H54 (cell line): ENCODE data around the gene TANGO2.

Experiments used
- DNase-seq: peaks from one replicate; pipeline ENCODE4 v3.0.0; 2011; ENCODE audit warnings: low spot score, mixed read lengths; ENCODE audit not compliant: insufficient read length
- FAIRE-seq: peaks from 3 replicates; lab custom pipeline; 2011; peaks lifted over from hg19 to GRCh38; lab: Jason Lieb, UNC
- POLR2A ChIP-seq: IDR thresholded peaks from 2 replicates; pipeline ENCODE4 v1.6.1; 2011; ENCODE audit warnings: low read depth, mild to moderate bottlenecking, low read length

TANGO2 gene

DNA sequence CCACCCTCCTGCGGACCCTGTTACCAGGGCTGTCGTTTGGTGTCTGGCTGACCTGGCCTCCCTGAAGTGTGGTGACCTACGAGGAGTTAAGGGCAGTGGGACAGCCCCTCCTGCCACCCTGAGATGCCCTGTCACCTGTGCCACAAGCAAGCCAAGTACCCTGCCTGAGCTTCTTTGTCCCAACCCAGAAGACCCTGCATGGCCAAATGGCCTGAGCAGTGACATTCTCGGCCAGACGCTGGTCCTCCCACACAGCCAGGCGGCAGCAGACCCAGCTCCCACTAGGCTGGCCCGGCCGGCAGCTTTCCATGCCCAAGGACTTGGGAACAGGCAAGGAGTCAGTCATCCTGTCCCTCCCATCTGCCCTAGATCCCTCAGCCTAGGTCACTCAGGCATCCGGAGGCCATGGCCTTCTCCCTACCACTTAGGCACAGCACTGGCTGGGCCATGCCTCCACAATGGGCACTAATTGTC is 11.9 kb upstream of the TANGO2 start:
- TF ChIP-seq POLR2A, result no peak
- DNase-seq (no peak), FAIRE-seq (no peak)

DNA sequence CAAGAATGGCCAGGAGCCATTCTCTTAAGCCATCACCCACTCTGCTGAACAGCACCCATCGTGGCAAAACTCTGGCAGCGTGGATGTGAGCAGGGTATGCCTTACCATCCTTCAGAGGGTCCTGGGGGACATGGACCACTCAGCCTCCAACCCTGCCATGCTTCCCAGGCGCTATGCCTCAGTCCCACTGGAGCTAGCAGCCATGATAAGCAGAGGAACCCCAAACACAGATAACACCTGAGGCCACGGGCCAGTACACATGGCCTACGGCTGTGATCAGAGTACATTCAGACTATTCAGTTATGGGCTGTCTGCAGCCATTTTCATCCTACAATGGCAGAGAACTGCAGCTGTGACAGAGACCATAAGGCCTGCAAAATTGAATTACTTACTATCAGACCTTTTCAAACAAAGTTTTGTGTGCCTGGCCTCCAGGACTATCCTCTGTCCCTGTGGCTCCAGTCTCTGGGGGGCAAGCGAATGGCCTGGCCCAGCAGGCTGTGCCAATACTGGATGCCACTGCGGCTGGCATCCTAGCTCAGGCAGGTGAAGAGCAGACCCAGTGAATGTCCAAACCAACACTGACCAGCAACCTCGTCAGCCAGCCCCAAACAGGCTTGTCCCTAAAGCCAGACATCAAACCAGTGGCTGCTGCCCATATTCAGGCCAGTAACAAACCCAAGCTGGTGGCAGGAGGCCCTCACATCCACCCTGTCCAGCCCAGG is 11.2 kb upstream of the TANGO2 start:
- no peak for DNase-seq
- FAIRE-seq, result no peak
- no peak for TF ChIP-seq POLR2A

DNA sequence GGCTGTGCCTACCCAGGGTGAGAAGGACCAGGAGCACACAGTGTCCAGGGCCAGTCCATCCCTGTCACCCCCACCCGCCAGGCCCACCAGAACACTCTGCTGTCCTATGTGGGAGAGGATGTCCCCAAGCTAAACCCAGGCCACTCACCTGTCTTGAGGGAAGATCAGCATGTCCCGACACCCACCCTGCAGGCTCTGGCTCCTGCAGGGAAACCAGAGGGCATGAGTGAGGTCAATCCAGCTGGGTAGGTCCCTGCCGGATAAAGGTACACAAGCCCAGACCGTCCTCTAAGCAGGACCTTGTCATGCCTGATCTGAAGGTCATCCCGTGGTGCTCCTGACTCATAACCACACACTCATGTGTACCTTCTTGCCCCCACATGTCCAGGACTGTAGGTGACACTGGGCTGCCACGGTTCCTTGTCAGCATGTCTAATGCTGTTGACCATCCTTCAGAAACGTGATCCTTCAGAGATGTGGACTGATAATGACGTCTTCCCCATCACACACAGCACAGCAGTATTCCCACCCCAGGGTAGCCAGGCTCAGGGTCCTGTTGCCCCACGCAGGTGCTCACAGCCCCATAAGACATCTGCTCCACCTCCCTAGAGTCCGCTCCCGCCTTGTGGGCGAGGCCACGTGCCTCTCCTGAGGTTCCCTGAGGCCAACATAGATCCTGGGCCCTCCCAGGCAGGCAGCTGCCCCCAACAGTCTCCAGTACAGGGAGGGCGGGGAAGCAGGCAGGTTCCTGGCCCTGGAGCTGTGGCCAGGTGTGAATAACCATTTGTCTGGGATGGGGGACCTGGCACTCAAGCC is 10.4 kb upstream of the TANGO2 start:
- no peak for FAIRE-seq
- DNase-seq, result no peak
- no peak for TF ChIP-seq POLR2A

DNA sequence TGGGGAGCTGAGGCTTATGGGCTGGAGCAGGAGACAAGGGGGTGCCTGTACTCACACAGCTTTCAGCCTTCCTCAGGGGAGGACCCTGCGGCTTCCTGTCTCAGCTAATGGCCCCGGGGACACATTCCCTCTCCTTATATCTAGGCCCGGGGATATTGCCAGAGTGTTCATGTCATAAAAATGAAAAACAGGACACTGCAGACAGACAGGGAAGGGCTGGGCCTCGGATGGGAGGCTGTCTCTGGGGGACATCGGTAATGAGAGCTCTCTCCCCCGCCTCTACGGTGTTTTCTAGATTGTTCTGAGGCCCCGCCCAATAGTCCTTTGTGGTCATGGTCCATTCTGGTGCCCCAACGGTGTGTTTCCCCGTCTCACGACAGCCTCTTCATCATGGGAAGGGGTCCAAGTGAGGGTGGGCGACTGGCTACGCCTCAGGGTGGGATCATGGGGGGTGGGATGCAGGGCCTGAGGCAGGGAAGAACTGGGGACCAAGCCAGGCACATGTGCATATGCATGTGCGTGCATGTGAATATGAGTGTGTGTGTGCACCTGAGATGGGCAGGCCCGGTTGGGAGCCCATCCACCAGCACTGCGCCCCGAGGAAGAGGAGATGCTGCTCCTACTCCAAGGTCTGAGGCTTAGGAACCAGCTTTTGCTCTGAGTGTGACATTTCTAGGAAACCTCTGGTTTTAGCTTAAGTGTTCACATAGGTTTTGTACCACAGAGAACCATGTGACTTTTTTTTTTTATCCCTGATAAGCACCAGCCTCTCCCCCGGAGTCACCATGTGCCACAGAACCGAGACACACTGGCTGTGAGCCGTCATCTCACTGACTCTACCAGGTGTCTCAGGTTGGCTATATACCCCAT is 9.6 kb upstream of the TANGO2 start:
- TF ChIP-seq POLR2A, result no peak
- no peak for DNase-seq

DNA sequence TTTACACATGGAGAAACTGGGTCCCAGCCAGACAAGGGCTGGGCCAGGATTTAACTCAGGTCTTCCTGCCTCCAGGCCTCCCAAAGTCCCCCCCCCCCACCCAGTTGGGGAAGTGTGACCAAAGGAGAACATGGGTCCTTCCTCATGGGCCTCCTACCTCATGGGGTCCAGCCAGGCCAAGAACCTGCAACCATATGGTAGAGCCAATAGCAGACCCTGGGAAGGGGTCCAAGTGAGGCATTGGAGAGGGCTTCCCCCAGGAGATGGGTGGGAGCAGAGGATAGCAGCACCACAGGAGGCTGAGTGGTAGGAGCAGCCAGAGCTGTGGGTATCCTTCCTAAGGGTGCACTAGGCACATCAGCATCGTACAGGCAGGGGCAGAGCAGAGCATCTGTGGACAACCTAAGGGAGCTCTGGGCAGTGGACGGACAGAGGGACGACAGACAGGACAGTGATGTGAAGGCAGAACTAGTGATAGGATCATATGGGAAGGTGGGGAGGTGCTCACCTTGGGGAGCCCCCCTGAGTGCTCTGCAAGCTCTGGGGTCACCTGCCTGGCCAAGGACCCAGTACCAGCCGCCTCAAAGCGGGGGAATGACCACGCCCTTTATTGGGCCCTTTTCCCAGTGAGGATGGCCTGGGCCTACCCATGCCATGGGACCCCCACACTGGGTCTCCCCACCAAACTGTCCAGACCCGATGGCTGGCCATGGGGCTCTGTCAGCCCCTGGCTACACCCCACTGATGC is 8.7 kb upstream of the TANGO2 start:
- no peak for TF ChIP-seq POLR2A
- FAIRE-seq (no peak), DNase-seq (no peak)

More for the DNA sequence above, 9.6 kb upstream of the TANGO2 start:
- FAIRE-seq, result no peak

DNA sequence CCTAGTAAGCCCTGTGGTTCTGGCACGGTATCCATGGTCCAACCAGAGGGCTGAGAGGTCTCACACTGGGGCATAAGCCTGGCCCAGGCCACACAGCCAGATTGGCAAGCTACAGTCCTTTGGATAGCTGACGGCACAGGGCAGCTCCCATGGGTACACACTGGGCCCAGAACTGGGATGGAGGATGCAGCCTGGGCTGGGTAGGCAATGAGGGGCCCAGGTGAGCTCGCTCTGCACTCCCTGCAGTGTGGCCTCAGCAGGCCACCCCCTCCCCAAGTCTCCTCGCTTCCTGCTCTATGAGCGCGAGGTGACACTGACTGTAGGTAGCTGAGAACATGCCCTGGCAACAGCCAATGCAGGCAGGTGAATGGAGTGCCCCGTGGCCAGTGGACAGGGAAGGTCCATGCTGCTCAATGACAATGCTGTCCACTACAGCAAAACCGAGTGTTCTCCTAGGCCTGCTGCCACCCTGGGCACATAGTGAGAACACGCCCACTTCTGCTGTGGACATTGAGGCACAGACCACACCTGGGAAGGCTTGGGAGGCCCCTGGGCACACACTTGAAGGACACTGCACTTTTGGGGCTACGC is 8.1 kb upstream of the TANGO2 start:
- DNase-seq (no peak), FAIRE-seq (no peak)
- TF ChIP-seq POLR2A, result no peak

DNA sequence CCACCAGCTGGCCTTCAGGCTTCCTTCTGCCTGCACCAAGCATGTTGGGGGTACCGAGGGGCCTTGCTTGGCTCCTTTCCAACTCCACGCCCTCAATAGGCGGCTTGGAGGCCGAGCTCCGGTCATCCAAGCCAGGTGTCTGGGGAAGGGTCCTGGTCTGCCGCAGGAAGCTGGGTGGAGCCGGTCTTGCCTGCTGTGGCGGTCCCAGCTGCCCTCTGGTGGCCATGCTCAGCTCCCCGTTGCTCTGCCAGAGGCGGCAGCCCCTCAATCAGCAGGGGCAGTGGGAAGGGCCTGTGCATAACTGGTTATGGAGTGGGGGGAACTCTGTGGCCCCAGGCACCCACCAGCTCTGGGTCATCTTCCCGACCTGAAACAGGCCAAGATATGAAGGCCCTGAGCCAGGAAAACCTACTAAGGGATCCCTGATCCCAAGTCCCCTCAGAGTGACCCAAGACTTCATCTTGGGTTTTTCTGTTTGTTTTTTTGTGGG is 7.5 kb upstream of the TANGO2 start:
- FAIRE-seq, result no peak
- TF ChIP-seq POLR2A, result no peak
- DNase-seq, result no peak

DNA sequence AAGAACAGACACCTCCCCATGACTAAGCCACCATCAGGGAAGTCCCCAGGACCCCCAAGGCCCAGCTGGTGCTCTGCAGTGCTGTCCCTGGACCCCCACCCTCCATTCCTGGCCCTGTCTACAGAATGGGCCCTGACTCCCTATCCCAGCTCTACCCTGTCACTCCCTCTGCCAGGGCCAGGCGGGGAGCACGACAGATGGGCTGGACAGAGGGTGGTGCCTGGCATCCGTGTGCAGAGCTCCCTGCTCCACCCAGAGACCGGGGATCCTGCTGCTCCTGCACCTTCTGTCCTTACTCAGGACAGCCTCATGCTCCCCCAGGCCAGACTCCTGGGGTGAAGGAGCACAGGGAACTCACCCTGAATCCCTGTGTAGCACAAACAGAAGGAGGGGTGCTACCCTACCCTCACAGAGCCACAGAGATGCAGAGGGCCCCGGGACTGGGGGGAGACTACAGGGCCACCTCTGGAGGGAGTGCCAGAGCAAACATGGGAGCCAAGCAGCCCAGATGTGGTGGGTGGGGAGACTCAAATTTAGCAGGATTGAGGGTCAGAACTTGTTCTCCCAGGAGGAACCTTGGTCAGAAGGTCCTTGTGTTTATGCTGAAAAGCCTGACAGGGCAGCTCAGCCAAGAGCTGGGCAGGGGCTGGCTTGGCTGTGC is 6.3 kb upstream of the TANGO2 start:
- no peak for FAIRE-seq
- no peak for DNase-seq
- no peak for TF ChIP-seq POLR2A

DNA sequence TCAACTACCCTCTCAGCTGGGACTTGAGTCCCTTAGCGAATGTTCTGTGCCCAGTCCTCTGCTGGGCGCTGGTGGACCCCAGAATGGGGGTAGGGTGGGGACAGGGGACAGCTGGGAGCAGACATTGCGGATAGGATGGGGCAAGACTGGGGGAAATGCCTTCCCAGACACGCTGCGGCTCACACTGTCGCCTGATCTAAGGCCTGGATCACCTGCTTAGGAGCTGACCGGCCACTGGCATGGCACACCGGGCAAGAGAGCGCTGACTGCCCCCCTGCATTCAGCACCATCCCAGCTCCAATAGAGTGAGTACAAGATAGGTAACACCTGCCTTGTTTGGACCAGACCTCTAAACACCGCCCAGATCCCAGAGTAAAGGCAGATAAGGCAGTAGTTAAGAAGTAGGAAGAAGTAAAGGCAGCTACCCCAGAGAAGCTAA is 5.7 kb upstream of the TANGO2 start:
- no peak for FAIRE-seq

DNA sequence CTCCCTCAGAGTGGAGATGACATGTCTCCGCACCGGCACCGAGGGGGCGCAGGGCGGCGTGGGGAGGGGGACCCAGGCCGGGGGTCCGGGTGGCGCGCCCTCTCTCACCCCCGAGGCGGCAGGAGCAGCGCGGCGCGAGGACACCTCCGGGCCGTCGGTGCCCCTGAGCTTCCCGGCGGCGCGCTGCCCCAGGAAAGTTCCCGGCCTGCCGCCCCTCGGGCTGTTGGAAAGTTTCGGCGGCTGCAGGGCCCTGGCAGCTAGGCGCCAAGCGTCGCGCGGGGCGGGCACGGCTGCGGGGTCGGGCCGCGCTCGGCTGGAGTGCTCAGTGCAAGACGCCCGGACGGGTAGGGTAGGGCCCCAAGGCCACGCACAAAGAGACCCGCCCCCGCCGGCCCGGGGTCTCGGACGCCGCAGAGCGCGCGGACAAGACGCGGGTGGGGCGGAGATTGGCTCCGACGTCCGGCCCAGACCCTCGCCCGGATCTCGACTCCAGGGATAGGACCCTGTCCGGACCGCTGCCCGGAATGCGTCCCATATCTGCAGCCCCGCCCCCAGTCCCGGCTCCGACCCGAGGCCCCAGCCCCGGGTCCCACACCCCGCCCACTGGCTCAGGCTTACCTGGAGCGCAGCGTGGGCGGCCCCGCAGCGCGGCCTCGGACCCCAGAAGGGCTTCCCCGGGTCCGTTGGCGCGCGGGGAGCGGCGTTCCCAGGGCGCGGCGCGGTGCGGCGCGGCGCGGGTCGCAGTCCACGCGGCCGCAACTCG is 4.8 kb upstream of the TANGO2 start:
- DNase-seq (no peak), FAIRE-seq (no peak)
- no peak for TF ChIP-seq POLR2A

More for the DNA sequence above, 5.7 kb upstream of the TANGO2 start:
- DNase-seq, result no peak
- no peak for TF ChIP-seq POLR2A
